ENCODE data around the gene UPK1A. TPM values are rescaled to one million over a fixed set of nuclear protein-coding genes. Genes with fewer than 3 reads are reported as not detected.
A peak's percentile ranks its signal among the peaks of the same experiment; 100 is the strongest.

UPK1A gene
- total and polyA plus RNA-seq, 4 donors: 0.54 to 1.5 TPM; not detected in 2

- intact Hi-C loops (cut with DNase I): no loop called here
- no peak for DNase-seq
These were observed 44.7 kb downstream of the UPK1A start for GRCh38 chr19:35710784-35711723.

GRCh38 chr19:35712567-35713505 lies 46.5 kb downstream of the UPK1A start:
- H3K4me1 ChIP-seq (ENCODE audit: control insufficient read depth in 1 of 2, insufficient read depth in 2 of 2, low read length in 2 of 2): no peaks in the 10 kb centered on the region
- WGBS, 2 donors: 69 to 73% methylated on average over 11 of the region's 11 CpGs
- H3K4me3 ChIP-seq (ENCODE audit: low read length in 2 of 2): no peak overlapping the region
- ATAC-seq (ENCODE audit: low FRiP score): no peak
- intact Hi-C loops (cut with DNase I): no loop called here
- H3K36me3 ChIP-seq (ENCODE audit: control insufficient read depth in 1 of 2, insufficient read depth in 2 of 2, low read length in 1 of 2): no peaks in the 10 kb centered on the region
- no peak overlapping the region for H3K27ac ChIP-seq (ENCODE audit: low read depth in 1 of 2, low read length in 2 of 2)
- no peaks in the 10 kb centered on the region for H3K9me3 ChIP-seq (ENCODE audit: control insufficient read depth, low read length)
- DNase-seq: no peak
- no peaks in the 10 kb centered on the region for H3K27me3 ChIP-seq (ENCODE audit: control insufficient read depth in 1 of 2, insufficient read depth in 2 of 2, low read length in 1 of 2)

More at GRCh38 chr19:35710784-35711723, 44.7 kb downstream of the UPK1A start:
- no peak overlapping the region for H3K4me3 ChIP-seq (ENCODE audit: low read length in 2 of 2)
- no peaks in the 10 kb centered on the region for H3K4me1 ChIP-seq (ENCODE audit: control insufficient read depth in 1 of 2, insufficient read depth in 2 of 2, low read length in 2 of 2)
- no peaks in the 10 kb centered on the region for H3K36me3 ChIP-seq (ENCODE audit: control insufficient read depth in 1 of 2, insufficient read depth in 2 of 2, low read length in 1 of 2)
- ATAC-seq (ENCODE audit: low FRiP score): no peak
- no peaks in the 10 kb centered on the region for H3K27me3 ChIP-seq (ENCODE audit: control insufficient read depth in 1 of 2, insufficient read depth in 2 of 2, low read length in 1 of 2)
- WGBS, 2 donors: 61 to 66% methylated on average over 13 of the region's 13 CpGs
- H3K9me3 ChIP-seq (ENCODE audit: control insufficient read depth, low read length): no peaks in the 10 kb centered on the region
- no peak overlapping the region for H3K27ac ChIP-seq (ENCODE audit: low read depth in 1 of 2, low read length in 2 of 2)

DNA sequence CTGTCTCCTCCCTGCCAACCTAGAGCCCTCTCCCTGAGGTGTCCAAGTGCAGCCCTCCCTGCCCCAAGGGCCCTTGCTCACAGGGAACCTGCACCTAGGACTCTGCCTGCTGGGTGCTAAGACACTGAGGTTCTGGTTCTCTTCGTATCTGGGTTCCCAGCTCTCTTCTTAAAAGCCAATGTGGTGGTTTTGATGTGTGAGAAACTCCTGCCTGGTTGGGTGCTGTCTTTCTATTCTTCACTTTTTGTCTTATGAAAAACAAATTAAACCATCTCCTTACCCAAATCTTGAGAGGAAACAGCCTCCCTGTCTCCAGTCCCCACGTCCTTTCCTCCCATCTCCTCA lies 47.2 kb downstream of the UPK1A start:
- intact Hi-C loops (cut with DNase I): no loop called here
- H3K36me3 ChIP-seq (ENCODE audit: control insufficient read depth in 1 of 2, insufficient read depth in 2 of 2, low read length in 1 of 2): no peaks in the 10 kb centered on the region
- no peak for ATAC-seq (ENCODE audit: low FRiP score)
- no peak overlapping the region for H3K4me3 ChIP-seq (ENCODE audit: low read length in 2 of 2)
- no peak for DNase-seq
- no peaks in the 10 kb centered on the region for H3K9me3 ChIP-seq (ENCODE audit: control insufficient read depth, low read length)
- 72 to 80% methylated on average over 2 of the region's 2 CpGs for WGBS, 2 donors
- no peaks in the 10 kb centered on the region for H3K27me3 ChIP-seq (ENCODE audit: control insufficient read depth in 1 of 2, insufficient read depth in 2 of 2, low read length in 1 of 2)
- no peaks in the 10 kb centered on the region for H3K4me1 ChIP-seq (ENCODE audit: control insufficient read depth in 1 of 2, insufficient read depth in 2 of 2, low read length in 2 of 2)
- H3K27ac ChIP-seq (ENCODE audit: low read depth in 1 of 2, low read length in 2 of 2): no peak overlapping the region

DNA sequence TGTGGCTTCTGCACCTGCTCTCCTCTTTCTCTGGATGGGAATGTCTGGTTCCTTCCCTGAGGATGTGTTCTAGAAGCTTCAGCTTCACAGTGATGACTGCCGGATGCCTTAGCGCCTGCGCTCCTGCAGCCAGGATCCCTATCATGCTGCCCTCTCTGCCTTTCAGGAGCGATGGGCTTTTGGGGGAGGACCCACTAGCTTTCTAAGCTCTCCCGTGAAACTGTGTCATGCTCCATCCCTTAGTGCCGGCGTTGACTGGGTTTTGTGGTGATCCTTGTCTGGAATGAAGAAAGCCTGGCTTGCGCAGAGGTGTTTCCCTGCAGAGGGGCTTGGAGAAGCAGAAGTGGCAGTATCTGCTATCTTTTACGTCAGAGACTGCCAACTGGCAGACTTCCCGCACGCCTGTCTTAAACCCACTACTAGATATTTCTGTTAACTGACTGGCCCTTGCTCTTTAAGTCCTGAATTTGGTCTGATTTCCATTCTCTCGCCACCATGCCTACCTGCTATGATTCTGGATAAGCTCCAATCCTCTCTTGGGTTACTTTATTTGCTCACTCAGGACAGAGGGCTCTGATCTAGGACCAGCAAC lies 47.7 kb downstream of the UPK1A start:
- Histone ChIP-seq H3K4me1 (ENCODE audit: control insufficient read depth in 1 of 2, insufficient read depth in 2 of 2, low read length in 2 of 2) (no peaks in the 10 kb centered on the region), H3K27me3 (ENCODE audit: control insufficient read depth in 1 of 2, insufficient read depth in 2 of 2, low read length in 1 of 2) (no peaks in the 10 kb centered on the region), H3K9me3 (ENCODE audit: control insufficient read depth, low read length) (no peaks in the 10 kb centered on the region), H3K36me3 (ENCODE audit: control insufficient read depth in 1 of 2, insufficient read depth in 2 of 2, low read length in 1 of 2) (no peaks in the 10 kb centered on the region), H3K4me3 (ENCODE audit: low read length in 2 of 2) (no peak overlapping the region), H3K27ac (ENCODE audit: low read depth in 1 of 2, low read length in 2 of 2) (no peak overlapping the region)
- WGBS, 2 donors: 82 to 83% methylated on average over 12 of the region's 12 CpGs
- DNase-seq: no peak
- no peak for ATAC-seq (ENCODE audit: low FRiP score)
- intact Hi-C loops (cut with DNase I): no loop called here

DNA sequence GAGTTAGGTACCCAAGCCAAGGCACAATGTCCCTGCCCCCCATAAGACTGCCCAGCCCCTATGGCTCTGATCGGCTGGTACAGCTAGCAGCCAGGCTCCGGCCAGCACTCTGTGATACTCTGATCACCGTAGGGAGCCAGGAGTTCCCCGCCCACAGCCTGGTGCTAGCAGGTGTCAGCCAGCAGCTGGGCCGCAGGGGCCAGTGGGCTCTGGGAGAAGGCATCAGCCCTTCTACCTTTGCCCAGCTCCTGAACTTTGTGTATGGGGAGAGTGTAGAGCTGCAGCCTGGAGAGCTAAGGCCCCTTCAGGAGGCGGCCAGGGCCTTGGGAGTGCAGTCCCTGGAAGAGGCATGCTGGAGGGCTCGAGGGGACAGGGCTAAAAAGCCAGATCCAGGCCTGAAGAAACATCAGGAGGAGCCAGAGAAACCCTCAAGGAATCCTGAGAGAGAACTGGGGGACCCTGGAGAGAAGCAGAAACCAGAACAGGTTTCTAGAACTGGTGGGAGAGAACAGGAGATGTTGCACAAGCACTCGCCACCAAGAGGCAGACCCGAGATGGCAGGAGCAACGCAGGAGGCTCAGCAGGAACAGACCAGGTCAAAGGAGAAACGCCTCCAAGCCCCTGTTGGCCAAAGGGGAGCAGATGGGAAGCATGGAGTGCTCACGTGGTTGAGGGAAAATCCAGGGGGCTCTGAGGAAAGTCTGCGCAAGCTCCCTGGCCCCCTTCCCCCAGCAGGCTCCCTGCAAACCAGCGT lies 48.5 kb downstream of the UPK1A start:
- no peaks in the 10 kb centered on the region for H3K9me3 ChIP-seq (ENCODE audit: control insufficient read depth, low read length)
- H3K4me1 ChIP-seq (ENCODE audit: control insufficient read depth in 1 of 2, insufficient read depth in 2 of 2, low read length in 2 of 2): no peaks in the 10 kb centered on the region
- no peak for DNase-seq
- no peaks in the 10 kb centered on the region for H3K36me3 ChIP-seq (ENCODE audit: control insufficient read depth in 1 of 2, insufficient read depth in 2 of 2, low read length in 1 of 2)
- H3K27ac ChIP-seq (ENCODE audit: low read depth in 1 of 2, low read length in 2 of 2): no peak overlapping the region
- intact Hi-C loops (cut with DNase I): loop anchor here in 1 of 2 donors (5.0 kb wide), 1 partner anchor 167 kb away; the partner anchor contains the start of gene TMEM147
- no peak for ATAC-seq (ENCODE audit: low FRiP score)
- no peaks in the 10 kb centered on the region for H3K27me3 ChIP-seq (ENCODE audit: control insufficient read depth in 1 of 2, insufficient read depth in 2 of 2, low read length in 1 of 2)
- WGBS, 2 donors: 73 to 76% methylated on average over 14 of the region's 14 CpGs
- no peak overlapping the region for H3K4me3 ChIP-seq (ENCODE audit: low read length in 2 of 2)

- Histone ChIP-seq H3K27ac (ENCODE audit: low read depth in 1 of 2, low read length in 2 of 2) (no peak overlapping the region), H3K4me1 (ENCODE audit: control insufficient read depth in 1 of 2, insufficient read depth in 2 of 2, low read length in 2 of 2) (no peaks in the 10 kb centered on the region), H3K9me3 (ENCODE audit: control insufficient read depth, low read length) (no peaks in the 10 kb centered on the region), H3K27me3 (ENCODE audit: control insufficient read depth in 1 of 2, insufficient read depth in 2 of 2, low read length in 1 of 2) (no peaks in the 10 kb centered on the region), H3K36me3 (ENCODE audit: control insufficient read depth in 1 of 2, insufficient read depth in 2 of 2, low read length in 1 of 2) (no peaks in the 10 kb centered on the region), H3K4me3 (ENCODE audit: low read length in 2 of 2) (no peak overlapping the region)
- no peak for DNase-seq
- WGBS, 2 donors: 81% methylated on average over 7 of the region's 7 CpGs
- ATAC-seq (ENCODE audit: low FRiP score): no peak
- intact Hi-C loops (cut with DNase I): loop anchor here in 1 of 2 donors (5.0 kb wide), 1 partner anchor 168 kb away; the partner anchor contains the start of gene TMEM147
These were observed 49.1 kb downstream of the UPK1A start for GRCh38 chr19:35715355-35715809.

- WGBS, 2 donors: 3% methylated on average over 52 of the region's 52 CpGs
- H3K4me1 ChIP-seq (ENCODE audit: control insufficient read depth in 1 of 2, insufficient read depth in 2 of 2, low read length in 2 of 2): no peaks in the 10 kb centered on the region
- intact Hi-C loops (cut with DNase I): loop anchor here in 1 of 2 donors (2.0 to 5.0 kb wide), 2 partner anchors 23 to 169 kb away; partner anchors contain the start of gene TMEM147
- peak; percentile 53 for ATAC-seq (ENCODE audit: low FRiP score)
- peak overlapping the region; percentile 14 to 76 for H3K4me3 ChIP-seq (ENCODE audit: low read length in 2 of 2)
- H3K9me3 ChIP-seq (ENCODE audit: control insufficient read depth, low read length): no peaks in the 10 kb centered on the region
- peaks cover 0 to 2% of the 10 kb centered on the region in 2 donors for H3K36me3 ChIP-seq (ENCODE audit: control insufficient read depth in 1 of 2, insufficient read depth in 2 of 2, low read length in 1 of 2)
- peak overlapping the region in 1 of 2 donors; percentile 14 for H3K27ac ChIP-seq (ENCODE audit: low read depth in 1 of 2, low read length in 2 of 2)
- no peaks in the 10 kb centered on the region for H3K27me3 ChIP-seq (ENCODE audit: control insufficient read depth in 1 of 2, insufficient read depth in 2 of 2, low read length in 1 of 2)
- DNase-seq: peak; percentile 79 to 89
These were observed 49.9 kb downstream of the UPK1A start for GRCh38 chr19:35715981-35716800.

Data from aorta (tissue), 5 donors.